ENCODE data around the gene UNC5B.

DNA sequence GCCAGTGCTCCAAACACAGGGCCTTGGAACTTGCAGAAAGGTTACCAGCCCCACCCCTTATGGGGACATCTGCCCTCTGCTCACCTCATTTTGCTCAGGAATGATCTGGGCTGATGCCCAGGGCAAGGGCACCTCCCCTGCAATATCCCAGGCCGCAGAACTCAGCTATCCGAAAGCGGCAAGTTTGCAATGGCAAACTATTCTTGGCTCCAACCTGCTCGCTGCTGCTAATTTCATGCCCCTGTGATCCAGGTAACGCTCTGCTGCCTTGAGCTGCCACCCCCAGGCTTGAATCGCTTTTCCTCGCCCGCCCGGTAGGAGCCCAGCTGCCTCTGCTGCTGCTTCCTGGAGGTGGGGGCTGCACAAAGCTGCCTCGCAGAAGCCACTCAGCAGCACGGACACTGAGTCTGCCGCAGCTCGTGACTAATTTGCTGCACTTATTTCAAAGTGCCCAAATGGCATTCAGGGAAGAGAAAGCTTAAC, 124.9 kb downstream of the UNC5B start:
- TF ChIP-seq POLR2A (IDR thresholded peaks at IDR 0.05; ENCODE audit: low read depth, low read length) (no peak), SPI1 (IDR thresholded peaks at IDR 0.05; ENCODE audit: low read depth, low read length) (no peak)
